Body of pancreas (tissue), 4 donors: Measurements from ENCODE around the gene STEAP1B.

Experiments used
- POLR2A ChIP-seq, 3 donors: fragments of 450-650 bp; IDR thresholded peaks; one replicate each; pipeline ENCODE4 v1.6.1; 2016; ENCODE audit warnings: antibody characterized with exemption in 3 of 3, mild to moderate bottlenecking in 2 of 3
- TF ChIP-seq, protein P1 (sequence below), 7 experiments: fragments of 450-650 bp in 4 of 7; fragments of 200-600 bp in 3 of 7; sonication (generic) in 3 of 7; IDR thresholded peaks; one replicate each; pipeline ENCODE4 v1.5.1; 2016 to 2019; ENCODE audit warnings: antibody characterized with exemption in 7 of 7

DNA sequence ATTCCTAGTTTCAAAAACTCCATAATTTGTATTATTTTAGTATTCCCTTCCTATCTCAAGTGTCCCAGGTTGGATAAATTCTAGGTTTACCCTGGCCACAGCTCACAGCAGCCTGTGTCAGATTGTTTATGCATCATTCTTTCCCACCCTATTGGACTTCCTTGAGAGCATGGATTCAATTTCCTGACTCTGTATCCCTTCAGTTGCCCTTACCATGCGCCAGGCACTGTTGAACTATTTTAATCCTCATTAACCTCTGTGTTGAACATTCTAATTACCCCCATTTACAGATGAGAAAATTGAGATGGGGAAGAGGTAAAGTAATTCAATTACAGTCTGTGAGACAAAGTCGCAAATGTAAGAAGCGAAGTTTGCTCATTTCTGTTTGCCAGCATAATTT lies 58.8 kb downstream of the STEAP1B start:
- TF ChIP-seq POLR2A (IDR thresholded peaks at IDR 0.05), result no peak
- TF ChIP-seq, protein P1, sequence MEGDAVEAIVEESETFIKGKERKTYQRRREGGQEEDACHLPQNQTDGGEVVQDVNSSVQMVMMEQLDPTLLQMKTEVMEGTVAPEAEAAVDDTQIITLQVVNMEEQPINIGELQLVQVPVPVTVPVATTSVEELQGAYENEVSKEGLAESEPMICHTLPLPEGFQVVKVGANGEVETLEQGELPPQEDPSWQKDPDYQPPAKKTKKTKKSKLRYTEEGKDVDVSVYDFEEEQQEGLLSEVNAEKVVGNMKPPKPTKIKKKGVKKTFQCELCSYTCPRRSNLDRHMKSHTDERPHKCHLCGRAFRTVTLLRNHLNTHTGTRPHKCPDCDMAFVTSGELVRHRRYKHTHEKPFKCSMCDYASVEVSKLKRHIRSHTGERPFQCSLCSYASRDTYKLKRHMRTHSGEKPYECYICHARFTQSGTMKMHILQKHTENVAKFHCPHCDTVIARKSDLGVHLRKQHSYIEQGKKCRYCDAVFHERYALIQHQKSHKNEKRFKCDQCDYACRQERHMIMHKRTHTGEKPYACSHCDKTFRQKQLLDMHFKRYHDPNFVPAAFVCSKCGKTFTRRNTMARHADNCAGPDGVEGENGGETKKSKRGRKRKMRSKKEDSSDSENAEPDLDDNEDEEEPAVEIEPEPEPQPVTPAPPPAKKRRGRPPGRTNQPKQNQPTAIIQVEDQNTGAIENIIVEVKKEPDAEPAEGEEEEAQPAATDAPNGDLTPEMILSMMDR (IDR thresholded peaks at IDR 0.05), result no peak
